GM20000 (cell line): ENCODE measurements around the gene DEFB123.
"Not testable (repeated sequence)": the region's sequence is repeated elsewhere in the genome, so short reads cannot be mapped to it uniquely, and the experiment has no call there.

Experiments used
- DNase-seq: peaks from one replicate; pipeline ENCODE4 v3.0.0; 2012; ENCODE audit warnings: low spot score
- TF ChIP-seq, protein P1 (sequence below): IDR thresholded peaks from 2 replicates; pipeline ENCODE4 v1.5.1; 2012; ENCODE audit warnings: mild to moderate bottlenecking, control low read depth; ENCODE audit errors: extremely low read depth, missing control alignments

DEFB123 gene

DNA sequence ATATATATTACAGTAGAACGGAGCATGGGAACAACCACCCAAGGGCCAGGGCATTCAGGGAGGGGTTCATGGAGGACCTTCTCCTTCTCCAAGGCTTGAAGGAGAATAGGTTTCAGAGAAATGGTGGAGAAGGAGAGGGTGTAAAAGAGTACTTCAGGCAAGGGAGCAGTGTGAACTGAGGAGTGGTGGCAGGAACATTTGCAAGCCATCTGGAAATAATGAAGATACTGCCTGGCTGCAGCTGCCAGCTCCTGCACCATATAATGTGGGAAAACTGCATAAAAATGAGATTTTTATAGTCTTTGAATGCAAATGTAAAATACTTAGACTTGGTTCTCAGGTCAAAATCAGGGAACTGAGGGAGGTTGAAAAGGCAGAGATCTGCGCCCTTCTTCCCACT, 24.8 kb upstream of the DEFB123 start:
- TF ChIP-seq, protein P1, sequence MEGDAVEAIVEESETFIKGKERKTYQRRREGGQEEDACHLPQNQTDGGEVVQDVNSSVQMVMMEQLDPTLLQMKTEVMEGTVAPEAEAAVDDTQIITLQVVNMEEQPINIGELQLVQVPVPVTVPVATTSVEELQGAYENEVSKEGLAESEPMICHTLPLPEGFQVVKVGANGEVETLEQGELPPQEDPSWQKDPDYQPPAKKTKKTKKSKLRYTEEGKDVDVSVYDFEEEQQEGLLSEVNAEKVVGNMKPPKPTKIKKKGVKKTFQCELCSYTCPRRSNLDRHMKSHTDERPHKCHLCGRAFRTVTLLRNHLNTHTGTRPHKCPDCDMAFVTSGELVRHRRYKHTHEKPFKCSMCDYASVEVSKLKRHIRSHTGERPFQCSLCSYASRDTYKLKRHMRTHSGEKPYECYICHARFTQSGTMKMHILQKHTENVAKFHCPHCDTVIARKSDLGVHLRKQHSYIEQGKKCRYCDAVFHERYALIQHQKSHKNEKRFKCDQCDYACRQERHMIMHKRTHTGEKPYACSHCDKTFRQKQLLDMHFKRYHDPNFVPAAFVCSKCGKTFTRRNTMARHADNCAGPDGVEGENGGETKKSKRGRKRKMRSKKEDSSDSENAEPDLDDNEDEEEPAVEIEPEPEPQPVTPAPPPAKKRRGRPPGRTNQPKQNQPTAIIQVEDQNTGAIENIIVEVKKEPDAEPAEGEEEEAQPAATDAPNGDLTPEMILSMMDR, result no peak
- no peak for DNase-seq

GRCh38 chr20:31418307-31418706, 22.1 kb upstream of the DEFB123 start:
- TF ChIP-seq, protein P1, result no peak
- no peak for DNase-seq

DNA sequence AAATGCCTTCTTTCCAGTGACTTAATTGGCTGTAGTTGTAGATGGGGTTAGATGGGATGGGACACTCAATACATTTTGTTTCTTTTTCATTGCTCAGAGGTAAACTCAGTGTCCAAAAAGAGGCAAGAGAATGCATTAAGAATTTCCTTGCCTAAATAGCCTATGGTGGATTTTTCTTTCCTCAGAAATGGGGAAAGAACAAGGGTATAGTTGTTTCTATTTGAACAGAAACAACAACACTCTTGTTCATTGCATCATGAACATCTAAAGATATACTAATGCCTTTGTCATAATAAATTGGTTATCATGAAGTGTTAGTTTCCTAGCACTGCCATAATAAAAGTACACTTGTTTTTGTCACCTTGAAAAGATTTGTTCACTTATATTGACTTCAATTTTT, 14.6 kb upstream of the DEFB123 start:
- DNase-seq, result no peak
- TF ChIP-seq, protein P1, result no peak

DNA sequence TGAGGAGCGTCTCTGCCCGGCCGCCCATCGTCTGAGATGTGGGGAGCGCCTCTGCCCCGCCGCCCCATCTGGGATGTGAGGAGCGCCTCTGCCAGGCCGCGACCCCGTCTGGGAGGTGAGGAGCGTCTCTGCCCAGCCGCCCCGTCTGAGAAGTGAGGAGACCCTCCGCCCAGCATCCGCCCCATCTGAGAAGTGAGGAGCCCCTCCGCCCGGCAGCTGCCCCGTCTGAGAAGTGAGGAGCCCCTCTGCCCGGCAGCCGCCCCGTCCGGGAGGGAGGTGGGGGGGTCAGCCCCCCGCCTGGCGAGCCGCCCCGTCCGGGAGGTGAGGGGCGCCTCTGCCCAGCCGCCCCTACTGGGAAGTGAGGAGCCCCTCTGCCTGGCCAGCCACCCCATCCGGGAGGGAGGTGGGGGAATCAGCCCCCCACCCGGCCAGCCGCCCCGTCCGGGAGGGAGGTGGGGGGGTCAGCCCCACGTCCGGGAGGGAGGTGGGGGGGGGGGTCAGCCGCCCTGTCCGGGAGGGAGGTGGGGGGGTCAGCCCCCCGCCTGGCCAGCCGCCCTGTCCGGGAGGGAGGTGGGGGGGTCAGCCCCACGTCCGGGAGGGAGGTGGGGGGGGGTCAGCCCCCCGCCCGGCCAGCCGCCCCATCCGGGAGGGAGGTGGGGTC, 13.4 kb upstream of the DEFB123 start:
- DNase-seq, result not testable (repeated sequence)

DNA sequence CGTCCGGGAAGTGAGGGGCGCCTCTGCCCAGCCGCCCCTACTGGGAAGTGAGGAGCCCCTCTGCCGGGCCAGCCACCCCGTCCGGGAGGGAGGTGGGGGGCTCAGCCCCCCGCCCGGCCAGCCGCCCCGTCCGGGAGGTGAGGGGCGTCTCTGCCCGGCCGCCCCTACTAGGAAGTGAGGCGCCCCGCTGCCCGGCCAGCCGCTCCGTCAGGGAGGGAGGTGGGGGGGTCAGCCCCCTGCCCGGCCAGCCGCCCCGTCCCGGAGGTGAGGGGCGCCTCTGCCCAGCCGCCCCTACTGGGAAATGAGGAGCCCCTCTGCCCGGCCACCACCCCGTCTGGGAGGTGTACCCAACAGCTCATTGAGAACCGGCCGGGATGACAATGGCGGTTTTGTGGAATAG, 12.9 kb upstream of the DEFB123 start:
- not testable (repeated sequence) for DNase-seq

GRCh38 chr20:31430568-31431115, 9.8 kb upstream of the DEFB123 start:
- no peak for DNase-seq
- TF ChIP-seq, protein P1, result no peak

- TF ChIP-seq, protein P1, result no peak
- DNase-seq, result no peak
Measured at GRCh38 chr20:31446084-31446819, 5.8 kb downstream of the DEFB123 start.

GRCh38 chr20:31449511-31450414, 9.3 kb downstream of the DEFB123 start:
- TF ChIP-seq, protein P1, result no peak
- DNase-seq, result no peak
